GM21447 (cell line): ENCODE measurements around the gene SERF2.
"Not testable (repeated sequence)": the region's sequence is repeated elsewhere in the genome, so short reads cannot be mapped to it uniquely, and the experiment has no call there.

ENCODE experiments used
- ATAC-seq: cut with Tn5 transposase; IDR thresholded peaks from one replicate; pipeline ENCODE4 v1.9.1; 2021; ENCODE audit not compliant: unreplicated experiment

The SERF2 gene

GRCh38 chr15:43792761-43793476 lies 799 bp downstream of the SERF2 start:
- no peak for ATAC-seq

DNA sequence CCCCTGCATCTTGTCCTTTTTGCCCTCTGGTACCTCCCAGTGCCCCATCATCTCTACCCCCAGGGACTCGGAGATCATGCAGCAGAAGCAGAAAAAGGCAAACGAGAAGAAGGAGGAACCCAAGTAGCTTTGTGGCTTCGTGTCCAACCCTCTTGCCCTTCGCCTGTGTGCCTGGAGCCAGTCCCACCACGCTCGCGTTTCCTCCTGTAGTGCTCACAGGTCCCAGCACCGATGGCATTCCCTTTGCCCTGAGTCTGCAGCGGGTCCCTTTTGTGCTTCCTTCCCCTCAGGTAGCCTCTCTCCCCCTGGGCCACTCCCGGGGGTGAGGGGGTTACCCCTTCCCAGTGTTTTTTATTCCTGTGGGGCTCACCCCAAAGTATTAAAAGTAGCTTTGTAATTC lies 1.5 kb downstream of the SERF2 start:
- ATAC-seq: no peak

DNA sequence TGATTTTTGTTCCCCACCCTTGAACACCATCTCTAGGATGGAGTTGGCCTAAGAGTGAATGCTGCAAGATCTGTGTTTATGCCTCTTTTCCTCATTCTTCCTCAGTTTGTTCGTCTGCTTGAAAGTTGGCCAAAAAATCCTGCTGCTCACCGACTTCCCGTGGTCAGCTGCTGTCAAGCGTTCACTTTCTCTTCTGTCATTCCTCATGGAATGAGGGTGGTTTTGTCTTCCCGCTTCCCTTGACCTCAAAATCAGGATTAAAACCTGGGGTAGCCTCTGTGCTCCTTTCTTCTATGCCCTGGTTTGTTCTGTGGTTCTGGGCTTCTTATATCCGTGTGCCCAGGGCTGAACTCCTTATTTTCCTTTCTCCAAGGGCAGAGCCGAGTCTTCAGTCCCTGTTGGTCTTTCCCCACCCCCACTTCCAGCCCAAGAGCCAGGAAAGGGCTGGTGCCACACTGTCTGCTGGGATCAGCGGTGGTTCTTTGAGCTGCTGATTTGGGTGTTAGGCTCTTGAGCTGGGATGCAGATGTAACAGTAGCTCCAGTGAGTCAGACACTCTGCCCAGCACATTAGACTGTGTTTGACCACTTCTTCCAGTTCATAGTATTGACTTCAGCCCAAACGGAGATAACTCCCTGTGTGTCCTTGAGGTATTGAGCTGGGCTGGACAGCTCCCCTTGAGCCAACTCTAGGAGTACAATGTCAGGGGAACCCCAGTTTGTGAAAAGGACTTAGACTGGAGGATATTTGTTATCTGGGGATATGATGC lies 2.3 kb downstream of the SERF2 start:
- ATAC-seq: no peak

DNA sequence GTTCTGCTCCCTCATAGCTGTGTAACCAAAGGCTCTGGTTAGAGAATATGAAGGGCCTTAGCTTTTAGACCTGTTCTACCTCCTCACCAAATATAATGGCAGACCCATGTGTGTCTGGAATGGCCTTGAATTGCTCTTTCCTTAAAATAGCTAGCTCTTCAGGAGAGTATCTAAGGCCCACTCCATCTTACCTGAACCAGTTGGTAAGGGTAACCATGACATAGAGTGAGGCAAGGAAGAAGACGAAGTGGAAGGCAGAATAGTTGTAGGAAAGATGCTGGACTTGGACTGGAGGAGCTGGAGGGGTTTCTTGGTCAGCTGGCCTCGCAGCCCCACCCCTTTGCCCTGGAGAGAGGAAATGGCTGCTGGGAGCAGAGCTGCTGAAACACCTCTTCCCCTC lies 3.1 kb downstream of the SERF2 start:
- ATAC-seq: no peak

DNA sequence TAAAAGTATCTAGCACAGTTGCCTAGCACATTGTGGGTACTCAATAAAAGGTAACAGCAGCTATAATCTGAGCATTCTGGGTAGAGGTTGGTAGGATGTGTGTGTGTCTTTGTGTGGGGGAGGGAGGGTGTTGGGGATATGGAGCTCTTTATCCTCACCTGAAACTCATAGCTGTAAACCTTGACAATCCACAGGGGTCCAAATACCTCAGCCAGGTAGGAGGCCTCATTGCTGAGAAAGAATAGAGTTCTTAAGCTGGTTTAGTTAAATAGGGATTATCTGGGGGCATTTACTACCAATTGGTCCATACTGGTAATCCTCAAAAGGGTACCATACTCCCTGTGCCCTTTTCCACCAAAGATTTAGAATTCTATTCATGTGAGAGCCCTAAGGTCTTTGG lies 3.9 kb downstream of the SERF2 start:
- no peak for ATAC-seq

GRCh38 chr15:43796566-43796965 lies 4.4 kb downstream of the SERF2 start:
- ATAC-seq: no peak

DNA sequence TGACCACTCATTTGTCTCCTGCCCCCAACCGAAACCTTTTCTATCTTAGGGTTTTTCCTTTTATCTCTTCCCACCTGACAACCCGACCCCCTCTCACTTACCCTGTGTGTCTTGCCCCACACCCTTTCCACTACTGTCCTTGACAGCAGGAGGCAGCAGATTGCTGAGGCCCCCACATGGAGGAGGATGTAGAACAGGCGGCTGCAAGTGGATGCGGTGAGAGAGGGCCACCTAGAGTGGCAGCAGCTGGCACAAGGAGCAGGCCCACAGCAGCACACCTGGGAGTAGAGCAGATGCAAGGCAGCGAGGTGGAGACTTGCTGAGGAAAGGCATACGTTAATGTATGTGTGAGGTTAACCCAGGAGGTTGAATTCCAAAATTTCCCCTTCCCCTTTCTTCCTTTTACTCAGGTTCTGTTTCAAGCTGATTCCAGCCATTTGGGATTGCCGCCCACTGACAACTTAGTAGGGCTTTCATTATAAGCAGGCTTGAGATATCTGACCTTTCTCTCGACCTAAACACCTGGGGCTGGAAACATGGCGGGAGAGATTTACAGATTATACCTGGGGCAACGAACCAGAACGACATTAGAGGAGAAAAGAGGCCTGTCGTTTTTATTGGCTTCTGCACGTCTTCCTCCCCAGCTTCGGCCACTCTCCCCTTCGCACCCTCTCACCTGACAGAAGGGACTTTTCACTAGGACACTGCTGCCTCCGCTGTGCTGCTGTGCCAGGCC lies 7.3 kb downstream of the SERF2 start:
- no peak for ATAC-seq

DNA sequence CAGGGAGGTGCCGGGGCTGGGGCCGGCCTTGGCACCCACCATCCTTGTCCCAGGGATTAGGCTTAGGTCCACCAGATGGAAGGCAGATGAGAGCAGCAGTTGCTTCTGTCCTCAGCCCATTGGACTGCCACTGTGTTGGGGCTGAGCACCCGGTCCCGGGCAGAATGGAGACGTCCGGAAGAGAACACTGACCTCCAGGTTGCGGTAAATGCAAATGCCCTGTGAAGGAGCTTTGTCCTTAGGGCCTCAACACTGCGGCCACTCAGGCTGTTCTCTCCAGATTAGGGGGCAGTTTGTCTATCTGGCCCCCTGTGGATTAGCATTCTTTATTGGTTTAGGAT lies 7.8 kb downstream of the SERF2 start, which contains the start of gene SERINC4:
Gene SERINC4, minus strand, starts transcription at position 276 of the 341 bp plus-strand sequence. Its CDS starts 234 bp downstream, at position 42.
- ATAC-seq: no peak

DNA sequence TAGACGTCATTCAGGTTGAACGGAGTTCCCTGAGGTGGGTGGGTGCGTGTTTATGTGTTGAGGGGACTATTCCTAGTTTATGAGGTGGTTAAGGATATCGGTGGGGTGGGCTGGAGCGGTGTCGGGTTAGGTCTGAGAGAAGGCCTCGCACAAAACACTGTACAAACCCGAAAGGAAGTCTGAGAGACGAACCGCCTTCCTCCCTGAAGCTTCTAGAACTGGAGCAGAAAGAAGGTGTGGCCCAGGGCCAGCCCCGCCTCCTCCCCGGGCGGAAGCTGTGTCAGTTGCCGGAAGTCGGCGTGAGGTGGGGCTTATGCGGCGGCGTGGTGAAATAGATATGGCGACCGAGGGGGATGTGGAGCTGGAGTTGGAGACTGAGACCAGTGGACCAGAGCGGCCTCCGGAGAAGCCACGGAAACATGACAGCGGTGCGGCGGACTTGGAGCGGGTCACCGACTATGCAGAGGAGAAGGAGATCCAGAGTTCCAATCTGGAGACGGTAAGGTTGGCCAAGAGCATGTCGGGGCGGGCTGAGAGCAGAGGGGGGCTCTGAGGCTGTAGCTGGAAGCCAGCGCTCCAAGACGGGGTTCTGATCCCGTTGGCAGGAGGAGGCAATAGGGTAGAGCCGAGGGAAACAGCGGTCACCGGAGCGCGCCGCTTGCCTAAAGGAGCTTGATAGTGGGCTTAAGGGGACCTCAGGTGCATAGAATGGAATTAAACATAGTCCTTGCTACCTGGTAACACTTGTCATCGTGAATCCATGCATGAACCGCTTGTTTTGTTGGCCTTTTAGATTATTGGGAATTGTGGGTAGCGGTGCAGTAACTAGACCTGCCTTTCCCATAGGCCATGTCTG lies 8.4 kb downstream of the SERF2 start, which contains the start of gene HYPK:
Gene HYPK, plus strand, starts transcription at position 314 of the 856 bp plus-strand sequence. Its CDS starts 24 bp downstream, at position 338.
- peak; percentile 87 for ATAC-seq

DNA sequence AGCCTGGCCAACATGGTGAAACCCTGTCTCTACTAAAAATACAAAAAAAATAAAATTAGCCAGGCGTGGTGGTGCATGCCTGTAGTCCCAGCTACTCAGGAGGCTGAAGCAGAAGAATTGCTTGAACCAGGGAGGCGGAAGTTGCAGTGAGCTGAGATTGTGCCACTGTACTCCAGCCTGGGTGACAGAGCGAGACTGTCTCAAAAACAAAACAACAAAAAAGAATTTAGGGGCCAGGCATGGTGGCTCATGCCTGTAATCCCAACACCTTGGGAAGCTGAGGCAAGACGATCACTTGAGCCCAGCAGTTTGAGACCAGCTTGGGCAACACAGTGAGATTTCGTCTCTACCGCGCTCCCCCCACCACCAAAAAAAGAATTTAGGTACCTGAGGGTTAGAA lies 10.6 kb downstream of the SERF2 start:
- ATAC-seq: not testable (repeated sequence)

- no peak for ATAC-seq
Observed at GRCh38 chr15:43808435-43808950, 16.4 kb downstream of the SERF2 start.

DNA sequence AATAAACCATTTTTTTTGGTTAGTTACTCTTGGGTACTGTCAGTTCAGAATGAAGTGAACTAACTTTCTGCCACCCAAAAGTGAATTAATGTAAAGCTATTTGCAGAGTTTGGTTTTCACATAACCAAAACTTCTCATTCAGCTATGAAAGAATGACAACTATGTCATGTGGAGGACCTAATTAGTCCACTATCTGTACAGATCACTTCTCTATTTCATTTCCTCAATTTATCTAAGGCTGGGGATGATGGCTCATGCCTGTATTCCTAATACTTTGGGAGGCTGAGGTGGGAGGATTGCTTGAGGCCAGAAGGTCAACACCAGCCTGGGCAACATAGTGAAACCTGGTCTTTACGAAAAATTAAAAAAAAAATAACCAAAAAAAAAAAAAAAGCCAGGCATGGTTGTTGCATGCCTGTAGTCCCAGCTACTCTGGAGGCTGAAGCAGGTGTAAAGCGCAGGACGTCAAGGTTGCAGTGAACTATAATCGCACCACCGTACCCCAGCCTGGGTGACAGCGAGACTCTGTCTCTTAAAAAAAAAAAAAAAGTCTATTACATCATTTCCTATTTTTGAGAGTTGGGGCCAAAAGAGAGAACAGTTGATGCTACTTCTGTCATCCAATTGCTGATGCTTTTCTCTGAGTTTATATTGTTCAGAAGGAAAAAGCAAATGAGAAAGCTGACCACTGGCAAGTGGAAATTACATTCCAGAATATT lies 17.0 kb downstream of the SERF2 start:
- peak; percentile 73 for ATAC-seq

GRCh38 chr15:43815064-43815463 lies 22.9 kb downstream of the SERF2 start:
- not testable (repeated sequence) for ATAC-seq

DNA sequence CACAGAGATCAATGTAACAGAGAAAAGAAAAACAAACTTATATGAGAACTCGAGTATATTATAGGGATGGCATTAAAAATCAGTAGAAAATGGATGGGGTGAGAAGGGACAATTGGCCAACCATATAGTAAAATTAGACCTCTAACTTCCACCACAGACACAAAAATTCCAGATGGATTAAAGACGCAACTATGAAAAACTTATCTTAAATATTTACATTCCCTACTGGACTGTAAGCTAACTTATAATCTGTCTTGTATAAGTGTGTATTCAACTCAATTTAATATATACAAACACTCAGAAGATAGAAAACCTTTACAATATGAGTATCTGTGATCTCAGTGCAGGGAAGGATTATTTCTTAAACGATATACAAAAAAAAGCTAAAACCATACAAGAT lies 29.4 kb downstream of the SERF2 start:
- no peak for ATAC-seq

DNA sequence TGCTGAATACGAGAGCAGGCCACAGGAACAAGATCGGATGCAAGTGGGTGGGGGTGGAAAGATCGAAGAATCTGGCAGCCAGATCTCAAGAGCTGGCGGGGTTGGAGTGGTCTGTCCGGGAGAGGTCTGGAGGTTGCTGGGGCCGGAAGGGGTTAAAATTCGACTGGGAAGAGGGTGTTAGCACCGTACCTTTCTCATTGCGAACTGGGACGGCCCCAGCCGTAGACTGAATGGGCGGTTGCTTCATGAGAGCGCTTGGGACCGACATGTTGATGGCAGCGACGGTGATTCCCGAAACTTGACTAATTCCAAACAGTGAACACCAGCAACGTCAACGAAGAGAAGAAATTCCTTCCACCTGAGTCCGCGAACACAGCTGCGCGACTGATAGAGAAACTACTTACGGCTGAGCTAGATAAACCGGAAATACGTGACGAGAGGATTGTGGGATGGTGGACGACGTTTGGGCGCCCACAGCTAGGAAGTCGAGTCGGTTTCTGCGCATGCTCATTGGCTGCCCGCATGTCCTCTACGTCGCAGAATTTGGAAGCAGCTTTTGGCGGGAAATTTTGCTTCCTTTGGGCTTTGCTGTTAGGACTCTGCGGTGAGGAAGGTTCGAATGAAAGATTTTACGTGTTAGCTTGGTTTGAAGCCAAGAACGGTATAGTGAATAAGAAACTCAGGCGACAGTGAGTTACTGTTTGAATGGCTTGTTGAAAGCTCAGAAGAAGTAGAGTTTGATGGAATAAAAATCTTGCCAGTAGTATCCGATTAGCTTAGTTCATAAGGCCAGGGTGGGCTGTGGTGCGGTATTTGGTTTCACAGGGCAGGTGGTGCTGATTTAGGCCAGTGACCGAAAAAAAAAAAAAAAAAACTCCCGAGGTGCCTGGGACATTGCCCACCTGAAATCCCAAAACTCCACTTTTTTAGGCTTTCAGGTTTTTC lies 32.5 kb downstream of the SERF2 start, which contains the start of gene MFAP1:
Gene MFAP1, minus strand, starts transcription at position 389 of the 945 bp plus-strand sequence. Its CDS starts 121 bp downstream, at position 268.
- peak; percentile 71 for ATAC-seq

- ATAC-seq: not testable (repeated sequence)
Observed at GRCh38 chr15:43825305-43825704, 33.2 kb downstream of the SERF2 start.

- ATAC-seq: no peak
Observed at GRCh38 chr15:43826029-43826507, 33.9 kb downstream of the SERF2 start.
